HEK293T (cell line): ENCODE measurements around the gene C10orf71.

Experiments used
- CTCF ChIA-PET: fragments of 350-600 bp; formaldehyde crosslinking; extraction: SDS; loops from one replicate; lab custom pipeline; 2021; ENCODE audit warnings: antibody characterized with exemption, inconsistent platforms; lab: Yijun Ruan, JAX
- POLR2A ChIA-PET: fragments of 350-600 bp; formaldehyde crosslinking; extraction: SDS; loops from one replicate; lab custom pipeline; 2020; ENCODE audit warnings: antibody characterized with exemption, inconsistent platforms; lab: Yijun Ruan, JAX
- DNase-seq: peaks from one replicate; pipeline ENCODE4 v3.0.0; 2012; ENCODE audit warnings: mixed read lengths; ENCODE audit errors: extremely low spot score
- ARNT ChIP-seq: fragments of 450-650 bp; IDR thresholded peaks from 2 replicates; pipeline ENCODE4 v1.6.1; 2017; ENCODE audit warnings: mild to moderate bottlenecking
- BHLHE40 ChIP-seq: fragments of 450-650 bp; IDR thresholded peaks from 2 replicates; pipeline ENCODE4 v1.6.1; 2016; ENCODE audit warnings: mild to moderate bottlenecking, moderate library complexity, borderline replicate concordance
- CTBP1 ChIP-seq: fragments of 450-650 bp; IDR thresholded peaks from 2 replicates; pipeline ENCODE4 v1.6.1; 2016; ENCODE audit warnings: borderline replicate concordance
- ELF4 ChIP-seq: fragments of 450-650 bp; IDR thresholded peaks from 2 replicates; pipeline ENCODE4 v1.6.1; 2017; ENCODE audit warnings: antibody characterized with exemption
- FOXA1 ChIP-seq: fragments of 450-650 bp; IDR thresholded peaks from 2 replicates; pipeline ENCODE4 v1.6.1; 2016; ENCODE audit warnings: mild to moderate bottlenecking
- FOXK2 ChIP-seq: fragments of 450-650 bp; IDR thresholded peaks from 2 replicates; pipeline ENCODE4 v1.6.1; 2016; ENCODE audit warnings: mild to moderate bottlenecking
- FOXM1 ChIP-seq: fragments of 450-650 bp; IDR thresholded peaks from 2 replicates; pipeline ENCODE4 v1.6.1; 2017; ENCODE audit warnings: mild to moderate bottlenecking, borderline replicate concordance
- HDGF ChIP-seq: fragments of 450-650 bp; IDR thresholded peaks from 2 replicates; pipeline ENCODE4 v1.6.1; 2017; ENCODE audit warnings: antibody characterized with exemption, borderline replicate concordance
- L3MBTL2 ChIP-seq: fragments of 450-650 bp; conservative IDR thresholded peaks from 2 replicates; pipeline ENCODE4 v1.6.1; 2016; ENCODE audit warnings: mild to moderate bottlenecking
- LEF1 ChIP-seq: fragments of 450-650 bp; IDR thresholded peaks from 2 replicates; pipeline ENCODE4 v1.6.1; 2017; ENCODE audit warnings: mild to moderate bottlenecking, borderline replicate concordance
- NFRKB ChIP-seq: fragments of 450-650 bp; IDR thresholded peaks from 2 replicates; pipeline ENCODE4 v1.6.1; 2016; ENCODE audit warnings: mild to moderate bottlenecking, moderate library complexity
- SP1 ChIP-seq: fragments of 450-650 bp; IDR thresholded peaks from 2 replicates; pipeline ENCODE4 v1.6.1; 2017
- SUZ12 ChIP-seq: fragments of 450-650 bp; IDR thresholded peaks from 2 replicates; pipeline ENCODE4 v1.6.1; 2016; ENCODE audit warnings: mild to moderate bottlenecking
- TARDBP ChIP-seq: fragments of 450-650 bp; IDR thresholded peaks from 2 replicates; pipeline ENCODE4 v1.6.1; 2016
- ZNF384 ChIP-seq: fragments of 450-650 bp; IDR thresholded peaks from 2 replicates; pipeline ENCODE4 v1.6.1; 2016
- TF ChIP-seq, protein P1 (sequence below): fragments of 450-650 bp; IDR thresholded peaks from 2 replicates; pipeline ENCODE4 v1.6.1; 2016

The C10orf71 gene

DNA sequence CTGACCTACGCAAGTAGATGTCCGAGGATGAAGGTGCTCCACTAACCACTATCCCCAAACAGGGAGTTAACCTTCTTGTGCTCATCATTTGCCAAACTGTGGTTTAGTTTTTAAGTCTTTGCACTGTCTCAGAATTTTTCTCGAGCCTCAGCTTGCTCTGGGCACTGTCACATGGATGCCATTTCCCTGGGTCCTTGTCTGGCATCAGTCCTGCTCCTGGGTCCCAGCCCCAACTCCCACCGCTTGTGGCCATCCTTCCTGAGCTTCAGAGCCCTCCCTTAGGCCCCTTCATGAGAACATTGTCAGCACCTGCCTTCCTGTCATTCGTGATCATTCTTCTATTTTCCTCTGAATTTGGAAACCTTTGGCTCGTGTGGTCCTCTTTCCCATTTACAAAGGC is 33.8 kb downstream of the C10orf71 start:
- no peak for TF ChIP-seq TARDBP
- TF ChIP-seq FOXM1 = no peak
- TF ChIP-seq FOXA1 = no peak
- no peak for TF ChIP-seq SUZ12
- TF ChIP-seq BHLHE40 = no peak
- TF ChIP-seq SP1 = no peak
- ChIA-PET POLR2A (no interaction called here), CTCF (no interaction called here)
- DNase-seq = no peak

DNA sequence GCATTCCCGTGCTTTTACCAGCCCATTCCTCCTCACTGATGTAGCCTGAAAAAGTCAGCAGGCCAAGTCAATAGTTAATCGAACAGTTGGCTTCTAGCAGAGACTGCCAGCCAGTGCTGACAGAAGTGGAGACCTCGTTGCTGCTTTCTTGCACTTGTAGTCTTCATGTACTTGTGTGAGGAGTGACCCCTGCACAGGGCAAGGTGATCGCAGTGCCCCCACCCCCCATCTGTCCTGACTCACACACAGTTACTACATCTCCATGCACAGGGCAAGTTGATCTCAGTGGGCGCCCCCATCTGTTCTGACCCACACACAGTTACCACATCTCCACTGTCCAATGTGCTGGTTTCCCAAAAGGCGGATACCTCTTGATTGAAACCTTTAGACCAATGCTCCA is 34.2 kb downstream of the C10orf71 start:
- DNase-seq = no peak
- no peak for TF ChIP-seq FOXM1
- TF ChIP-seq L3MBTL2 = no peak
- no peak for TF ChIP-seq TARDBP
- no peak for TF ChIP-seq ARNT
- no peak for TF ChIP-seq ELF4
- no peak for TF ChIP-seq NFRKB
- no peak for TF ChIP-seq CTBP1
- TF ChIP-seq HDGF = no peak
- no peak for TF ChIP-seq ZNF384
- TF ChIP-seq LEF1 = no peak
- no peak for TF ChIP-seq SP1
- no peak for TF ChIP-seq BHLHE40
- no peak for TF ChIP-seq SUZ12
- POLR2A ChIA-PET = no interaction called here
- CTCF ChIA-PET = no interaction called here

DNA sequence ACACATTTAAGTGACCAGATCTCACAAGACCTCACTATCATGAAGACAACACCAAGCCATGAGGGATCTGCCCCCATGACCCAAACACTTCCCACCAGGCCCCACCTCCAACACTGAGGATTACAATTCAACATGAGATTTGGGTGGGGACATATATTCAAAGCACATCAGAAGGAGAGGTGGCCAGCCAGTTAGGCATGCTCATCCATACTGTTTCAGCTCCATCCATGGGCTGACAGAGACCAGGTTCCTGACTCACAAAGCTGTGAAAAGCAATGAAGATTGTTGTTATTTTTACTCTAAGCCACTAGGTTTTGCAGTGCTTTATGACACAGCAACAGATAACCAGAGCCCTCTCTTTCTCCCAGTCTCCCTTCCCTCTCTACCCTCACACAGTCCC is 36.0 kb downstream of the C10orf71 start:
- POLR2A ChIA-PET = no interaction called here
- CTCF ChIA-PET = no interaction called here
- TF ChIP-seq, protein P1, sequence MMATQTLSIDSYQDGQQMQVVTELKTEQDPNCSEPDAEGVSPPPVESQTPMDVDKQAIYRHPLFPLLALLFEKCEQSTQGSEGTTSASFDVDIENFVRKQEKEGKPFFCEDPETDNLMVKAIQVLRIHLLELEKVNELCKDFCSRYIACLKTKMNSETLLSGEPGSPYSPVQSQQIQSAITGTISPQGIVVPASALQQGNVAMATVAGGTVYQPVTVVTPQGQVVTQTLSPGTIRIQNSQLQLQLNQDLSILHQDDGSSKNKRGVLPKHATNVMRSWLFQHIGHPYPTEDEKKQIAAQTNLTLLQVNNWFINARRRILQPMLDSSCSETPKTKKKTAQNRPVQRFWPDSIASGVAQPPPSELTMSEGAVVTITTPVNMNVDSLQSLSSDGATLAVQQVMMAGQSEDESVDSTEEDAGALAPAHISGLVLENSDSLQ = no peak
- no peak for TF ChIP-seq NFRKB
- TF ChIP-seq L3MBTL2 = no peak
- no peak for TF ChIP-seq FOXM1
- no peak for TF ChIP-seq SUZ12
- TF ChIP-seq ELF4 = no peak
- TF ChIP-seq SP1 = no peak
- TF ChIP-seq CTBP1 = no peak
- no peak for TF ChIP-seq ARNT
- TF ChIP-seq ZNF384 = no peak
- TF ChIP-seq LEF1 = no peak
- no peak for TF ChIP-seq FOXK2
- TF ChIP-seq BHLHE40 = no peak
- TF ChIP-seq TARDBP = no peak
- TF ChIP-seq HDGF = no peak
- no peak for TF ChIP-seq FOXA1

DNA sequence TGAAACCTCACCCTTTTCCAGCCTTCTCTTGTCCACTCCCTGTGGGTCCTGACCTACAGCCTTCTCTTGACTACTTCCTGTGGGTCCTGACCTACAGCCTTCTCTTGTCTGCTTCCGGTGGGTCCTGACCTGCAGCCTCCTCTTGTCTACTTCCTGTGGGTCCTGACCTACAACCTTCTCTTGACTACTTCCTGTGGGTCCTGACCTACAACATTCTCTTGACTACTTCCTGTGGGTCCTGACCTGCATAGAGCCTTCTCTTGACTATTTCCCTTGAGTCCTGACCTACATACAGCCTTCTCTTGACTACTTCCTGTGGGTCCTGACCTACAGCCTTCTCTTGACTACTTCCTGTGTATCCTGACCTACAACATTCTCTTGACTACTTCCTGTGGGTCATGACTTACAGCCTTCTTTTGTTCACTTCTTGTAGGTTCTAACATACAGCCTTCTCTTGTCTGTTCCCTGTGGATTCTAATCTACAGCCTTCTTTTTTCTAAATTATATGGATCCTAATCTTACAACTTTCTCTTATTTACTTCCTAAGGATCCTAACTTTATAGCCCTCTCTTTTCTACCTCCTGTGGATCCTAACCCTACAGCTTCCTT is 36.5 kb downstream of the C10orf71 start:
- no peak for TF ChIP-seq CTBP1
- CTCF ChIA-PET = no interaction called here
- POLR2A ChIA-PET = no interaction called here
- DNase-seq = no peak

More for the DNA sequence above, 36.0 kb downstream of the C10orf71 start:
- DNase-seq = no peak

DNA sequence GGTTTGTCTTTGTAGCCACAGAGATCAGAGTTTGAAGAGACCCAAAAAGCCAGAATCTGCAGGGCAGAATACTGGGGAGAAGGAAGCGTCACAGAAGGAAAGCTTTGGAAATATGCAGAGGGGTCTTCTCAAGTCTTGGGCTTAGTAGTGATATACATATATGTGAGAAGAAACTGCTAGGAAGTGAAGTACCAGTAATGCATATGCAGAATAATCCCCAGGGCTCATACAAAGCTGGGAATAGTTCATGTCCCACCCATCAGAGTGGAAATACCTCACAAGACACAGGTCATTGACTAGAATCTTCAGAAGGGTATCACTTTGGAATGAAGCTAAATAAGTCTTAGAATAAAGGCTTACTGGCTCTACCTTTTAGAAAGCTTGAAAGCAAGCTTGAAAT is 39.6 kb downstream of the C10orf71 start:
- no peak for TF ChIP-seq BHLHE40
- TF ChIP-seq FOXA1 = no peak
- TF ChIP-seq CTBP1 = no peak
- TF ChIP-seq ZNF384 = no peak
- TF ChIP-seq LEF1 = no peak
- TF ChIP-seq HDGF = no peak
- no peak for TF ChIP-seq L3MBTL2
- TF ChIP-seq FOXK2 = no peak
- TF ChIP-seq, protein P1 = no peak
- TF ChIP-seq ARNT = no peak
- no peak for TF ChIP-seq FOXM1
- TF ChIP-seq NFRKB = no peak
- no peak for TF ChIP-seq ELF4
- no peak for TF ChIP-seq SUZ12
- ChIA-PET CTCF (no interaction called here), POLR2A (no interaction called here)
- no peak for DNase-seq

DNA sequence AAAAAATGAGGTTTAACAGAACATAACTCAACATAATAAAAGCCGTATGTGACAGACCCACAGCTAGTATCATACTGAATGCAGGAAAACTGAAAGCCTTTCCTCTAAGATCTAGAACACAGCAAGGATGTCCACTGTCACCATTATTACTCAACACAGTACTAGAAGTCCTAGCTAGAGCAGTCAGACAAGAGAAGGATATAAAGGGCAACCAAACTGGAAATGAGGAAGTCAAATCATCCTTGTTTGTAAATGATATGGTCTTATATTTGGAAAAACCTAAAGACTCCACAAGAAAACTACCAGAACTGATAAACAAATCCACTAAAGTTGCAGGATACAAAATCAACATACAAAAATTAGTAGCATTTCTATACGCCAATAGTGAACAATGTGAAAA is 45.9 kb downstream of the C10orf71 start:
- no peak for DNase-seq
- TF ChIP-seq LEF1 (no peak), BHLHE40 (no peak), FOXM1 (no peak), SUZ12 (no peak), FOXK2 (no peak), TARDBP (no peak), CTBP1 (no peak), FOXA1 (no peak), ZNF384 (no peak), ARNT (no peak), ELF4 (no peak), L3MBTL2 (no peak), HDGF (no peak), SP1 (no peak), NFRKB (no peak)
- TF ChIP-seq, protein P1 = no peak
- CTCF ChIA-PET = no interaction called here
- POLR2A ChIA-PET = no interaction called here

DNA sequence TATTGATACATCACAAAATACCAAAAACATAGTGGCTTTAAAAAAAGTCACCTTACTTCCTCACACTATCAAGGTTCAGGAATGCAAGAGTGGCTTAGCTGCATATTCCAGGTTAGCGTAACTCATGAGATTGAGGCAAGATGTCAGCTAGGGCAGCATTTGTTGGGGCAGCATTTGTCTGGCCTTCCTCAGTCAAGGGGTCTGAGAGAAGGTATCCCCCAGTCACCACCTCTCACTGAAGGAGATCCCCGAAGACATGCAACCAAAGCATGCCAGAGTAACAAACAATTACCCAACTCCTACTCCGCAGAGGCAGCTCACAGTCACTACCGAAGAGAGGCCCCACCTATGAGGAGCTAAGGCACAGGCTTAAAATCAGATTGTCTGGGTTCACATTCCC is 48.4 kb downstream of the C10orf71 start:
- ChIA-PET POLR2A (no interaction called here), CTCF (no interaction called here)
- TF ChIP-seq SUZ12 (no peak), FOXA1 (no peak), FOXK2 (no peak), HDGF (no peak)
- no peak for DNase-seq
